Glomerular endothelial cell (primary cell): ENCODE measurements around the gene SORL1. TPM values are rescaled to one million over a fixed set of nuclear protein-coding genes. Genes with fewer than 3 reads are reported as not detected.
"Not testable (repeated sequence)": the region's sequence is repeated elsewhere in the genome, so short reads cannot be mapped to it uniquely, and the experiment has no call there.

ENCODE experiments used
- DNase-seq: peaks from one replicate; pipeline ENCODE4 v3.0.0-alpha.2; 2011; ENCODE audit warnings: low read depth, low spot score; ENCODE audit errors: extremely low read depth
- total RNA-seq: library from RNA; depleted of rRNA; stranded (reverse); fragments of >200 nt; gene quantifications from 2 replicates; pipeline ENCODE4 v1.2.3, GENCODE V29; 2015

The SORL1 gene
- total RNA-seq, 1 donor from 2014 or later = 1.9 TPM

DNA sequence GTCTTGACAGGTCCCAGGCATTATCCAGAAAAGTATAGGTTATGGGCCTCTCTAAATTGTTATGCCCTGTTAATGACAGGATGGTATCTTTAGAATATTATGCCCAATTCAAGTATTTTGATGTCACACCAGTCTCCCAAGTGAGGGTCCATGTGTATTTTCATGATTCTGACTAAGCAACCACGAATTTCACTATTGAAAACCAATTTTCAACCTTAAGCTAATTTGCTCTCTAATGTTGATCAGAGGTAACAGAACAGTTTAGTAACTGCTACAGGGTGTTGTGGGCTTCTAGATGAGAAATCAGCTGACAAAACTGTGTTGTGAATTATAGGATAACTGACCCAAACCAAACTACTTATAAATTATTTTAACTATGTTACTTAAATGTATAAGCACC, 48.6 kb downstream of the SORL1 start:
- no peak for DNase-seq

DNA sequence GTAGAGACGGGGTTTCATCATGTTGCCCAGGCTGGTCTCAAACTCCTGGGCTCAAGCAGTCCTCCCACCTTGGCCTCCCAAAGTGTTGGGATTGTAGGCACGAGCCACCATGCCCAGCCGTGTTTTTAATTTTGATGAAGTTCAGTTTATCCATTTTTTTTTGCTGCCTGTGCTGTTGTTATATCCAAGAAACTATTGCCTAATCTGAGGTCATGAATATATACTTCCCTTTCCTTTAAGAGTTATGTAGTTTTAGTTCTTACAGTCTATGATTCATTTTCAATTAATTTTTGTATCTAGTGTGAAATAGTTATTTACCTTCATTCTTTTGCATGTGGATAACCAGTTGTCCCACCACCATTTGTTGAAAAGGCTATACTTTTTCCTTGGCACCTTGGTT, 50.9 kb downstream of the SORL1 start:
- DNase-seq = no peak

DNA sequence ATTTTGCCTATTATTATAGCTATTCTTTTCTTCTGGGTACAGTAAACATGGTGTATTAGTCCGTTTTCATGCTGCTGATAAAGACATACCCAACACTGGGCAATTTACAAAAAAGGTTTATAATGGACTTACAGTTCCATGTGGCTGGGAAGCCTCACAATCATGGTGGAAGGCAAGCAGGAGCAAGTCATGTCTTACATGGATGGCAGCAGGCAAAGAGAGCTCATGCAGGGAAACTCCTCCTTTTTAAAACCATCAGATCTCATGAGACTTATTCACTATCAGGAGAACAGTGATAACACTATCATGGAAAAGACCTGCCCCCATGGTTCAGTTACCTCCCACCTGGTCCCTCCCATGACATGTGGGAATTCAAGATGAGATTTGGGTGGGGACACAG, 54.1 kb downstream of the SORL1 start:
- not testable (repeated sequence) for DNase-seq

DNA sequence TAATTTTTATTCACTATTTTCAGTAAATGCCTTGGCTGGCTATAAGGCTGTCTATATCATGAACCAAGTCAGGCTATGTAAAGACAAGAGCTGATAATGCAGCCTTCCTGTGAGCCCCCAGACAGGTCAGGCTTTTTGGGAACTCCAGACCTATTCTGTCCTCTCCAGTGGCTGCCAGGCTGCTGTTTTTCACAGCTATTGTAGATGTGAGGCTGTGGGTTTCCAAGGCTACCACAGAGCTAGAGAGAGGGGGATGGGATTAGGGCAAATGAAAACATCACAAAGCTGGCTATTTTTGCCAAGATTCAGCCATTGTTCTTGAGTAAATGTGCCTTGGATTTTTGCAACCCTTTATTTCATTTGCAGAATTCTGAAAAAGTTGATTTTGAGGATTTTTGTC, 56.3 kb downstream of the SORL1 start:
- no peak for DNase-seq

DNA sequence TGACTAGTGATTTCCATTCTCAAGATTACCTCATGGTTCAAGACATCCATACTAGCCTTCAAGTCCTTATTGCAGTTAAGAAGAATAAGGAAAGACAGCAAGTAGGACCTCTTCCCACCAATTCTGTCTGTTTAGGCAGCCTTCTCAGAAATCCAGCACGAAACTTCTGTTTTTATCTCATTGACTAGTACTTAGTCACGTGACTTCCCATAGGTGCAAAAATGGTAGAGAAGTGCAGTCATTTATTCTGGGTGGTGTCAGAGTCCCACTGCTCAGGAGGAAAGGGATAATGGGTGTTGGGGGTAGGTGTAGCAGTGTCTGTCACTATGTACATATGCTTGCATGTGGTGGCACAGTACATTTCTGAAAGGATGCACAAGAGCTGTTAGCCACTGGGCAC, 58.3 kb downstream of the SORL1 start:
- DNase-seq = no peak

DNA sequence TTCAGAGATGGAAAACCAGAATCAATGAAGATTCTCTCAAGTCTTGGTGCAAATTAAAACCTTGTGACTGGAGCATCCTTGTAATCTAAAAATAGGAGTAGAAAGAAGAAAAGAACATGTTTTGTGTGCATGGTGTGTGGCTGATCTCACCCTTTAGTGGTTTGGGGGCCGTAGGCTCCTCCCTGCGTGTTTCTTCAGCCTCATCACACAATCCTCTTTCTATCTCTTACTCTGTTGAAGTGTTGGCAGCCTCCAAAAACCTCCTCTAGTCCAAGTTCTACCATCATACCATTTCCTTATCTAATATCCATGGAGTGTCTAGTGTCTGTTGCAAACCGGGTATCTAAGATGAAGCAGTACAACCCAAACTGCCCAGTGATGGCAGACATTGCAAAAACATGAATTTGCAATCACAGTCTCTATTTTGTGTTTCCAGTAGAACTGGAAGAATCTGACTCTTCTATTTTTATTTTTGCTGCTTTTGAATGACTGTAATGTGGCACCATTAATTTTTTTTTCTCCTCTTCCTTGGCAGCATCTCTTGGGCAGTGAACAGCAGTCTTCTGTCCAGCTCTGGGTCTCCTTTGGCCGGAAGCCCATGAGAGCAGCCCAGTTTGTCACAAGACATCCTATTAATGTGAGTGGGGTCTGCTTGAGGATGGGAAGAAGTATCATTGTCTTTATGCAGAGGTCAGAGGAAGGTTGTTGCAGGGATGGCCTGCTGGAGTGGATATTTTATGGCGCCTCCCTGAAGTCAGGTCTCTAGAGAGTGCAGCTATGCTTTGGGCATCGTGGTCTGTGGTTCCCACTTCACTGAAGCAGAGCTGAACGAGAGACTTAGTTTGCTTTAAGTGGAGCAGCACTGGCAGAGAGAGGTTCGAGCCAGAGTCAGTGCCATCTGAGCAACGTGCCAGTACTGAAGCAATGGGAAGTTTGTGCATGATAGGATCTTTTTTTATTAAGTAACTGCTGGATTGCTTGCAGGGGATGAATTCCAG, 60.7 kb downstream of the SORL1 start:
- DNase-seq = no peak

DNA sequence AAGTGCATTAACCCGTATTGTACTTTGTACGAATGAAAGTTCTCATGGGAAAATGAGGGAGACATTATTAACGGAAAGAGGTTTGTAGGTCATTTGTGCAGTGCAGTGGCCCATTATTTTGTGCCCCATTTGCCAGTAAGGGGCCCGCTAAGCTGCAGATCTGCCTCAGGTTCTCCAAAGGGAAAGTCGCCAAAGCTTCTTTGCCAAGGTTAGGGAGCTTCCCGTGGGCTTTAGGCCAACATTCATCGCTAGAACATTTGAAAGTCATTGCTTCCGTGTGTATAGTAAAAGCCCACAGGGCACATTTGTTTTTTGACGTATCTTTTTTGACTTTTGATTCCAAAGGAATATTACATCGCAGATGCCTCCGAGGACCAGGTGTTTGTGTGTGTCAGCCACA, 61.7 kb downstream of the SORL1 start:
- DNase-seq = no peak

DNA sequence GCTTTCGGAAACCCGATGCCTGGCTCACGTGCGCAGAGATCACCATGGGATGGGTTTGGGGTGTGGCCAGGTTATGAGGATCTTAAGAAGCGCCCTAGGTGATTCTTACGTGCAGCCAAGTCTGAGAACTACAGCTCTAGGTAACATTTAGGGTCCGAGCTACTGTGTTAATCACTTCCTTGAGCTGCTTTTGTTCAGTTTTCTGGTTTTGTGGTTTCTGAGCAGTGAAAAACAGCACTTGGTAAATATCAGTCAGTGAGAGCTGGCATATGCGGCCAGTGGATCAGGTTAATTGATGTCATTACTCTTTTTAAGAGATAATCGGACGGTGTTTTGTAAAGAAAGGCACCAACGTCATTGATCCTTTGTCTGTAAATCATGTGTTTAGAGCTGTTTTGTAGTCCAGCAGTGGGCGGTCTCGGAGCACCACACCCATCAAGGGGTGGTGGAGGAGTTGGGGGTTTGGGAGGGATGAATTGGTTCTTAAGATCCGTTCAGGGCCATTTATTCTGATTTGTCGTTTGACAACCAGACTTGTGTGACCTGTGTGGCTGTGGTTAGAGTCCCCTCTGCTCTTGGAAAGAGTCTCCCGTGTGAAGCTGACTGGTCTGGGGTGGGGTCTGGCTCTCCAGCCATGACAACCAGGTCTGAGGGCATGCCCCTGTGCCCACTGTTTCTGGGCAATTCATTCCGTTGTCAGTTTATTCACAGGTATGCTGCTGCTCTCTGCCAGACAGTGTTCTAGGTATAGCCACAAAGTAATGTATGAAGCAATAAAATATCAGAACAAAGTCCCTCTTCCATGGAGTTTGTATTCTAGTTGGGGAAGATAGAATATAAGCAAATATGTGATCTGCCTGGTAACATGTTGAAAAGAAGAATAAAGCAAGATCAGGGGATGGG, 62.6 kb downstream of the SORL1 start:
- DNase-seq = no peak

DNA sequence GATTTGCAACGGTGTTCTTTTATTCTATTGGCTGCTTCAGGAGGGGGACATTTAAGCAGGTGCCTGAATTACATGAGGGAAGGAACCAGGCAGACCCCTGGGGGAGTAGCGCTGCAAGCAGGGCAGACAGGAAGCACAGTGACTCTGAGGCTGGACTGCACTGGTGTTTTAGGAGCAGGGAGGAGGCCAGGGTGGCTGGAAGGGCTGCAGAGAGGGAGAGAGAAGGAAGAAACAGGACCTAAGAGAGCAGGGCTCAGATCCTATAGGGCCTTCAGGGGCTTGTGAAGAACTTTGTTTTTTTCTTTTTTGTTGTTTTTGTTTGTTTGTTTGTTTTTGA, 63.2 kb downstream of the SORL1 start:
- no peak for DNase-seq

DNA sequence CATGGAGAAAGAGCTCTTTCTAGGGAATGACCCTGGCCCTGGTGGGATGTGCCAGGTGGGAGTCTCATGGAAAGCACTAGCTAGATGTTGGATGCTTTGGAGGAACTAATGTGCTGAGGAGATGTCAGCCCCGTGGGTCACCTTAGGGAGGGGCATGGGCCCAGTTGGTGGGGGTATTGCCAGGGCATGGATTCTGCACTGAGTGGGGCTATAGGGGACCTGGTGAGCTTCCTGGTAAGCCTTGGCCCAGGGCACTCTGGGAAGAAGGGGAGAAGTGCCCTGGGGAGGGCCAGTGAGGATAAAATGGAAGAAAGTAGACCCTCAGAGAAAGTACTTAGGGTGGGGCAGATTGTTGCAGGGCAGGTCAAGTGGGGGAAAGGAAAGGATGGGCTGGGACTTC, 65.9 kb downstream of the SORL1 start:
- no peak for DNase-seq

DNA sequence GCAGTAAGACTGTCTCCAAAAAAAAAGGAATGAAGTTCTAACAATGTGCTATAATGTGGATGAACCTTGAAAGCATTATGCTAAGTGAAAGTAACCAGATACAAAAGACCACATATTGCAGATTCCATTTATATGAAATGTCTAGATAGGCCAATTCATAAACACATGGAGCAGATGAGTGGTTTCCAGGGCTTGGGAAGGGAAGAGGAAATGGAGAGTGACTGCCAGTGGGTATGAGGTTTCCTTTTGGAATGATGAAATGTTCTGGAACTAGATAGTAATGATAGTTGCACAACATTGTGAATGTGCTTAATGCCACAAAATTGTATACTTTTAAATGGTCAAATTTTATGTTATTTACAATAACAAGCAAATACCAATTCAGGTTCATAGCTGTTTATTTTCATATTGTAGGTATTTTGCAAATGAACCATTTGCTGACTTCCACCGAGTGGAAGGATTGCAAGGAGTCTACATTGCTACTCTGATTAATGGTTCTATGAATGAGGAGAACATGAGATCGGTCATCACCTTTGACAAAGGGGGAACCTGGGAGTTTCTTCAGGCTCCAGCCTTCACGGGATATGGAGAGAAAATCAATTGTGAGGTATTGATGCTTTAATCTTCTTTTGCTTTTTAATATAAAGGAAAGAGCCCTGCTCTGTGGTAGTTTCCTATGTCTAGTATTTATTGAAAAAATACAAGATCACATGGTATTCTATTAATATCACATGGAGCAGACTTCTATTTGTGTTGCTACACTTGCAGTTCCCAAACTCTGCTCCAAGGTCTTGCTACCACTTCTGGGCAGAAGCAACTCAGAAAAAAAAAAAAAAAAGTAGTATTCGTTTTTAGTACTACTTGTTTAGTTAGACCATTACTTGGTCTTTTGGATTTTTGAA, 68.4 kb downstream of the SORL1 start:
- DNase-seq = no peak

DNA sequence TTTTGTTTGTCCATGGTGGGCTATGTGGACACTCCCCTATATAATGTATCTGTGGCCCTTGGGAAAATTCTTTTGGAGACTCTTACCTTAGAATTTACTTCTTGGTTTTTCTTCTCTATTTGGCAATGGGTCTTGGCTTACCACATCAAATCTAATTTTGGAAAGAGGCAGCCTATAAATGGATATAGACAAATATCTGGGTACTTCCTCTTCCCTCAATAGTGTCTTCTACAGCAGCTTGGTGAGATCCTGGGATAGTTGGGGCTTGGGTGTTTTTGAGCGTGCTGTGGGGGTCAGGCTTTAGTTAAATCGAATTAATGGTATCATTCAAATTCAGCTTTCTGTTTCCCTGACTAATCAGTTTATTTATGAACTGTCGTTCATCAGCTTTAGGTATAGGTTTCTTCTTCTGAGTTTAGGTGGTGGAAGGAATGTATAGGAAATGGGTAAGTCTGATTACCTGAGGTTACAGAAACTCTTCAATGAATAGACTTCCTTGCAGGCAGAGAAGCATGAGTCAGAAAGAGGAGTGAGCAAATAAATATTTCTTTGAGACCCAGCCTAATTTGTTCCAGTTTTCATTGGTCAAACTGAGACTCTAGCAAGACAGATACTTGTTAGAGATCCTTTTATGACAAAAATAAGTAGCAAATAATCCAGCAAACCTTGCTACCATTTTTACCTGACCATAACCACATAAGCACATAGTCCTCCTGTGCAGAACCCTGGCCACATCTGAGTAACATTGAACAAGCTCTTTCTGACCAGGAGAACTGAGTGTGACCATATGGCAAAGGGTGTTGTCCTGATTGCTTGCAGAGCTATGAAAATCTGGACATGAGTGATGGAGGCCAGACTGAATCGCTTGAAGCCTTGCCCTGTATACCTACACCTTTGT, 69.3 kb downstream of the SORL1 start:
- no peak for DNase-seq

DNA sequence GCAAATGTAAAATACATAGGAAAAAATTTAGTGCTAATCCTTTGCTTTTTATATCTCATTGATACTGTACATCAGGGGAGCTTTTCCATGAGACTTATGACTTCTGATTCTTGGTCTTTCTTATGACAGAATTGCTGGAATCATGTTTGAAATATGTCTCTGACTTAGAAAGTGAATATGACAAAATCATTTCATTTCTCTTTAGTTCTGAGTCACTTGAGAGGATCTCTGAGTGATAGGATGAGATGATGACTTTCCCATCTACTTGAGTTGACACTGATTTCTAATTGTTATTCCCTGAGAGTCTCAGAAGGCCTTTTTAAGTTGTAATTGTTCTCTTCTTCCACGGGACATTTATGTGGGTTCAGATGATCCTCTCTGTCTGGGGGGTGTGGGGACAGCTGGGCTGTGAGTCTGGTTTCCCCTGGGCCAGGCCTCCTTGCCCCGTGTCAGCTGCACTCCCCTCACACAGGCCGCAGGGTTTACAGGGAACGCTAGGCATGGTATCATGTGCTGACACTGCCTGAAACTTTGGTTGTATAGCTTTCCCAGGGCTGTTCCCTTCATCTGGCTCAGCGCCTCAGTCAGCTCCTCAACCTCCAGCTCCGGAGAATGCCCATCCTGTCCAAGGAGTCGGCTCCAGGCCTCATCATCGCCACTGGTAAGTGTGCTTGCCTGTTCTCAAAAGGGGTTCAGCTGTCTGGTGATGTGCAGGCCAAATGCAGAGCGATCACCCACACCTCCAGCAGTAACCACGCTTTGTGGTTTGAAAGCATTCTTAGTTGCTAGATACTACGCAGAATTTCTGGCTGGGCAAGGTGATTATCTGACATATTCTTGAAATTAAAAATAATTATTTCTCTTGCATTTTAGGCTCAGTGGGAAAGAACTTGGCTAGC, 70.2 kb downstream of the SORL1 start:
- DNase-seq = no peak

DNA sequence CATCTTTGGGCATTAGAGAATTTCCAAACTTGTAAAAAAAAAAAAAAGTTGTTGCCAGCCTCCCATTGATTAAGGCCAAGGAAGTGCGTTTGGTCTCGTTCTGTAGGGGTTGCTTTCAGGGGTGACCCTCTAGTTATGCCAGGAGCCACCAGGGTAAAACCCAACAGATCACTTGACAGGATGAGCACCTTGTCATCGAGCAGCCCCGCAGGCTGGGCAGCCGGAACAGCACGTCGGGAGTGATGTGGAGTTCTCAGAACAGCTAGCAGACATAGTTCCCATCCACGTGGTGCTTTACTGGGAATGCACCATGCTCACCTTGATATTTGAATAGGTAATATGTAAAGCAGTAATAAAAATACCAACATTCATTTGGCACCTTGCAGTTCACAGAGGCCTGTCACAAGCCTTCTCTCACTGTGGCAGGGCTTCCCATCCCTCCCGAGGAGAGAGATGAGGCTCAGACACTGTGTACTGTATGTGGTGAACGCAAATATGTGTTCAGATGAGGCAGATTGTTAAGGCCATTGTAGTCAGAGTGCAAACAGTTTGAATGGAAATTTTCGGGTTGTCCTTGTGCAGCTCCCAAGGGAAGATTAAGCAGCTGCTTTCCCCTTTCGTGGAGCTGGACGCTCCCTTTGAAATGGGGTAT, 71.6 kb downstream of the SORL1 start:
- DNase-seq = no peak

DNA sequence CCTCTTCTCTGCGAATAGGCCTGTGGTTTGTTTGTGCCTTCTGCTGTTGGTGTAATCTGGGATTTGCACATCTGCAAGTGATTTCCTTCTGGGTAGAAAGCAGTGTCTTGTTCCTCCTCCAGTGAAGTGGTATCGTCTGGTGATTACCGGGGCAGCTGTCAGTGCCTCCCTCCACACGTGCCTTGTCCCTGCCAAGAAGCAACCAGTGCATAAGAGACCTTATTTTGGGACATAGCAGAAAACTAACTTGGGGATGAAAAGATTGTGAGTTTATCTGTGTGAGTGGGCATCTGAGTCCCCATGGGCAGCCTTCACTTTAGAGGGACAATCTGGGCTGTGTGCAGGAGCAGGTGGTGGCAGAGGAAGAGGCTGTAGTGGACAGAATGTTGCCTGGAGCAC, 72.1 kb downstream of the SORL1 start:
- no peak for DNase-seq

DNA sequence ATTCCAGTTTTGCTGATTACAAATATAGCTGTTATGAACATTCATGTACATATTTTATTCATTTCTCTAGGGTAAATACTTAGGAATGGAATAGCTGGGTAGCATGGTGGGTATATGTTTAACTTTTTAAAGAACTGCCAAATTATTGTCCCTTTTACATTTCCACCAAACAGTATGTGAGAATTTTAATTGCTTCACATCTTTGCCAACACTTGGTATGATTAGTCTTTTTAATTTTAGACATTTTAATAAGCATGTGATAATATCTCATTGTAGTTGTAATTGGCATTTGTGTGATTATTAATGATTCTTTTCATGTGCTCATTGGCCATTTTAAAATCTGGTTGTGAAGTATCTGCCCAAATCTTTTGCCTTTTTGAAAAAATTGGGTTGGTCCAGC, 73.3 kb downstream of the SORL1 start:
- no peak for DNase-seq

DNA sequence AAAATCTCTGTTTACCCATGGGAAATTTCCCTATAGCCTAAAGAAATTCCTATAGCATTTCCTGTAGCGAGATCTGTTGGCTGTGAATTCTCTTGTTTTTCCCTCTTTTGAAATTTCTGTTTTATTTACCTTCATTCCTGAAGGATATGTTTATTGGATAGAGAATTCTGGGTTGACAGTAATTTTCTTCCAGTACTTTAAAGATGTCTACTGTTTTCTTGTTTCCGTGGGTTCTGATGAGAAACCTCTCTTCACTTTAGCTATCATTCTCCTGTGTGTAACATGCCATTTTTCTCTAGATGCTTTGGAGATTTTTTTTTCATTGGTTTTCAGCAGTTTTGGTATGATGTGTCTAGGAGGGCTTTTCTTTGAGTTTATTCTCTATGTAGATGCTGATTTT, 78.1 kb downstream of the SORL1 start:
- no peak for DNase-seq

DNA sequence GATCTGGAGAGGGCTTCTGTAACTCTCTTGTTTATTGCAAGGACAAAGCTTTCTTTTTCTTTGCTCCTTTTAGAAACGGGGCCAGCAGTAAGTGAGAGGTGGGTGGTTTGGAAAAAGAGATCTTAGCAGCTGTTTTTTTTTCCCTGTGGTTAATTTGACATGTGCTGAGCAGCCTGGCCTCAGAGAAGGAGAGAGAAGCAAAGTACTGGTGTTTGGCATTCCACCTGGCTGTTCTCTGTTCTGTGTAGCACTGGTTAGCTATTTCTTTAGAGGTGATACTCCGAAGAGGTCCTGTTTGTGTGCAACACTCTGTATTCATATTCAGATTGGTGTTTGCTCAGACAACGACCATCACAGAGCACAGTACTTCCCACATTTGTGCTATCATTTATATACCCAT, 81.5 kb downstream of the SORL1 start:
- no peak for DNase-seq
